ENCODE measurements around the gene CTCF.
A peak's percentile ranks its signal among the peaks of the same experiment; 100 is the strongest.

CTCF gene

GRCh38 chr16:67562918-67563707 is 787 bp downstream of the CTCF start:
- H3K4me3 ChIP-seq (ENCODE audit: low read depth, low read length), result peak overlapping the region; percentile 83
- no peak for DNase-seq (ENCODE audit: low read depth, low spot score)
- ChIA-PET POLR2A (interaction anchor here (0.7 to 2.7 kb wide), 6 partner anchors 8 to 104 kb away, joined by 3 to 17 read pairs (median 4); partner anchors contain the start of genes C16orf86 and ENKD1), CTCF (interaction anchor here (0.7 to 11.1 kb wide), 30 partner anchors 9 to 253 kb away, joined by 3 to 185 read pairs (median 6); partner anchors contain the start of genes ACD, C16orf86, CARMIL2 and ENKD1)
- TF ChIP-seq, protein P1, sequence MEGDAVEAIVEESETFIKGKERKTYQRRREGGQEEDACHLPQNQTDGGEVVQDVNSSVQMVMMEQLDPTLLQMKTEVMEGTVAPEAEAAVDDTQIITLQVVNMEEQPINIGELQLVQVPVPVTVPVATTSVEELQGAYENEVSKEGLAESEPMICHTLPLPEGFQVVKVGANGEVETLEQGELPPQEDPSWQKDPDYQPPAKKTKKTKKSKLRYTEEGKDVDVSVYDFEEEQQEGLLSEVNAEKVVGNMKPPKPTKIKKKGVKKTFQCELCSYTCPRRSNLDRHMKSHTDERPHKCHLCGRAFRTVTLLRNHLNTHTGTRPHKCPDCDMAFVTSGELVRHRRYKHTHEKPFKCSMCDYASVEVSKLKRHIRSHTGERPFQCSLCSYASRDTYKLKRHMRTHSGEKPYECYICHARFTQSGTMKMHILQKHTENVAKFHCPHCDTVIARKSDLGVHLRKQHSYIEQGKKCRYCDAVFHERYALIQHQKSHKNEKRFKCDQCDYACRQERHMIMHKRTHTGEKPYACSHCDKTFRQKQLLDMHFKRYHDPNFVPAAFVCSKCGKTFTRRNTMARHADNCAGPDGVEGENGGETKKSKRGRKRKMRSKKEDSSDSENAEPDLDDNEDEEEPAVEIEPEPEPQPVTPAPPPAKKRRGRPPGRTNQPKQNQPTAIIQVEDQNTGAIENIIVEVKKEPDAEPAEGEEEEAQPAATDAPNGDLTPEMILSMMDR (IDR thresholded peaks at IDR 0.05; ENCODE audit: insufficient read depth, low read length, missing control alignments), result peak; percentile 51

- TF ChIP-seq, protein P1 (IDR thresholded peaks at IDR 0.05; ENCODE audit: insufficient read depth, low read length, missing control alignments), result no peak
- POLR2A ChIA-PET, result interaction anchor here (0.7 to 2.7 kb wide), 4 partner anchors 8 to 155 kb away, joined by 3 to 17 read pairs (median 8); partner anchors contain the start of genes C16orf86, ENKD1 and GFOD2
- CTCF ChIA-PET, result interaction anchor here (0.6 to 11.1 kb wide), 23 partner anchors 8 to 111 kb away, joined by 3 to 185 read pairs (median 8); partner anchors contain the start of genes ACD, C16orf86, CARMIL2 and ENKD1
- H3K4me3 ChIP-seq (ENCODE audit: low read depth, low read length), result peak overlapping the region; percentile 83
- DNase-seq (ENCODE audit: low read depth, low spot score), result no peak
Observed at GRCh38 chr16:67563708-67564468, 1.6 kb downstream of the CTCF start.

- ChIA-PET POLR2A (no interaction called here), CTCF (interaction anchor here (0.7 to 5.6 kb wide), 3 partner anchors 10 to 103 kb away, joined by 3 to 62 read pairs (median 3); partner anchors contain the start of gene CARMIL2)
- TF ChIP-seq, protein P1 (IDR thresholded peaks at IDR 0.05; ENCODE audit: insufficient read depth, low read length, missing control alignments), result no peak
- H3K4me3 ChIP-seq (ENCODE audit: low read depth, low read length), result no peak overlapping the region
- DNase-seq (ENCODE audit: low read depth, low spot score), result no peak
Observed at GRCh38 chr16:67565470-67566100, 3.3 kb downstream of the CTCF start.

GRCh38 chr16:67571464-67571863 is 9.1 kb downstream of the CTCF start:
- POLR2A ChIA-PET, result interaction anchor here (2.6 kb wide), 1 partner anchor 9 kb away, joined by 17 read pairs; the partner anchor contains the start of gene CTCF

DNA sequence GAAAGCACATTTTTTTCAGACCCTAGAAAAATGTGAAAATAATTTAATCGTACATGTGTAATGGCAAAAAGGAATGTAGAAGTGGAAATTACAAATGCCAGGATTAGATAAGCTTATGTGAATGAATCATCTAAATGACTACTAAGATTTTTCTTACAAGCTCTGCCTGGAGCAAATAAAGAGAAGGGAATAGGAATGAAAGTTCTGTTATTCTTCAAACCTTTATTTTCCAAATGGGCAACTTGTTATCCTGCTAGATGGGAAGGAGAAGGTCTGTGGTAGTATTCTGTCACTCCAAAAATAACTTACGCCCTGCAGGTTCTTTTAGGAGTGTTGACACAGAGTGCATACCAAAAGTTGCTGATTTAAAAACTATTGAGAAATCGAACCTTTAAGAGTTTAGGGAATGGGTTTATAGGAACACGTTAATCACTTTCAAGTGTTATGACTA is 9.7 kb downstream of the CTCF start:
- ChIA-PET POLR2A (interaction anchor here (2.6 kb wide), 1 partner anchor 10 kb away, joined by 17 read pairs; the partner anchor contains the start of gene CTCF), CTCF (interaction anchor here (0.7 to 3.7 kb wide), 10 partner anchors 8 to 95 kb away, joined by 3 to 27 read pairs (median 4); partner anchors contain the start of genes C16orf86, CTCF and ENKD1)
- TF ChIP-seq, protein P1 (IDR thresholded peaks at IDR 0.05; ENCODE audit: insufficient read depth, low read length, missing control alignments), result no peak
- DNase-seq (ENCODE audit: low read depth, low spot score), result no peak
- H3K4me3 ChIP-seq (ENCODE audit: low read depth, low read length), result no peak overlapping the region

More at GRCh38 chr16:67571464-67571863, 9.1 kb downstream of the CTCF start:
- no peak overlapping the region for H3K4me3 ChIP-seq (ENCODE audit: low read depth, low read length)
- CTCF ChIA-PET, result interaction anchor here (0.7 to 3.7 kb wide), 12 partner anchors 9 to 96 kb away, joined by 3 to 27 read pairs (median 4); partner anchors contain the start of genes C16orf86, CTCF and ENKD1
- no peak for DNase-seq (ENCODE audit: low read depth, low spot score)
- TF ChIP-seq, protein P1 (IDR thresholded peaks at IDR 0.05; ENCODE audit: insufficient read depth, low read length, missing control alignments), result no peak

All from AG04449 (cell line).